Panc1 (cell line): ENCODE results near the gene RTL1. TPM values are rescaled to one million over a fixed set of nuclear protein-coding genes. Genes with fewer than 3 reads are reported as not detected.

Experiments used
- ATAC-seq: fragments of 200-7000 bp; cut with Tn5 transposase; 2 replicates; pipeline ENCODE4 v1.9.1; 2020; ENCODE audit warnings: mild to moderate bottlenecking, moderate library complexity
- BruUV-seq: library from RNA; stranded (reverse); fragments of 400-500 nt; replicated peaks from 2 replicates; lab custom pipeline; 2021; lab: Mats Ljungman, UMichigan
- CTCF ChIA-PET: fragments of 300-600 bp; sonication (Branson Sonifier 250); formaldehyde crosslinking; loops from one replicate; lab custom pipeline; 2022; ENCODE audit warnings: antibody characterized with exemption; lab: Charles Lee
- POLR2A ChIA-PET: fragments of 300-600 bp; sonication (Branson Sonifier 250); formaldehyde crosslinking; loops from one replicate; lab custom pipeline; 2022; ENCODE audit warnings: antibody characterized with exemption; lab: Charles Lee
- DNase-seq: peaks from one replicate; pipeline ENCODE4 v3.0.0-alpha.2; 2010; ENCODE audit warnings: low read depth, low spot score
- H3K27ac ChIP-seq: 2 replicates; pipeline ENCODE4 v1.5.1; 2011; ENCODE audit warnings: mild to moderate bottlenecking, low read length, inconsistent platforms
- H3K27me3 ChIP-seq: fragments of 200-500 bp; sonication (Bioruptor generic); 2 replicates; pipeline ENCODE4 v1.6.0; 2014; ENCODE audit warnings: low read length, inconsistent platforms; ENCODE audit not compliant: control insufficient read depth, insufficient read depth
- H3K36me3 ChIP-seq: fragments of 200-500 bp; sonication (Bioruptor generic); 2 replicates; pipeline ENCODE4 v1.5.1; 2014; ENCODE audit warnings: inconsistent platforms, mild to moderate bottlenecking, low read length, moderate library complexity; ENCODE audit not compliant: control insufficient read depth, insufficient read depth
- H3K4me1 ChIP-seq: 2 replicates; pipeline ENCODE4 v1.5.1; 2011; ENCODE audit warnings: inconsistent platforms, mild to moderate bottlenecking, low read length, moderate library complexity; ENCODE audit not compliant: control insufficient read depth, insufficient read depth
- H3K4me3 ChIP-seq, 2 experiments: 2 replicates each; pipeline ENCODE4 v1.5.1; 2011 to 2012; ENCODE audit warnings: low read depth in 2 of 2, low read length in 2 of 2, mild to moderate bottlenecking in 2 of 2, inconsistent platforms in 1 of 2, moderate library complexity in 1 of 2
- H3K9me3 ChIP-seq: fragments of 200-500 bp; sonication (Bioruptor generic); 2 replicates; pipeline ENCODE4 v1.5.1; 2014; ENCODE audit warnings: low read depth, mild to moderate bottlenecking, inconsistent platforms, low read length, moderate library complexity; ENCODE audit not compliant: control insufficient read depth, insufficient read depth
- CTCF ChIP-seq: fragments of 450-650 bp; IDR thresholded peaks from 2 replicates; pipeline ENCODE4 v1.5.1; 2017; ENCODE audit warnings: mild to moderate bottlenecking
- POLR2AphosphoS5 ChIP-seq: IDR thresholded peaks from 2 replicates; pipeline ENCODE4 v1.6.1; 2012; ENCODE audit warnings: mild to moderate bottlenecking, low read depth, low read length, moderate library complexity
- REST ChIP-seq, 2 experiments: IDR thresholded peaks; 2 replicates each; pipeline ENCODE4 v1.6.1; 2011 to 2012; ENCODE audit warnings: low read depth in 2 of 2, control low read depth in 1 of 2, low read length in 1 of 2, mild to moderate bottlenecking in 1 of 2, moderate library complexity in 1 of 2; ENCODE audit not compliant: insufficient read depth in 1 of 2
- SIN3A ChIP-seq: IDR thresholded peaks from 2 replicates; pipeline ENCODE4 v1.6.1; 2012; ENCODE audit warnings: low read depth, mild to moderate bottlenecking, low read length, moderate library complexity, borderline replicate concordance; ENCODE audit not compliant: insufficient read depth
- TCF7L2 ChIP-seq: IDR thresholded peaks from 2 replicates; pipeline ENCODE4 v1.6.1; 2011; ENCODE audit warnings: mild to moderate bottlenecking, low read depth, low read length, inconsistent platforms
- in situ Hi-C: cut with HindIII; loops from 2 replicates; pipeline ENCODE4 v1.10.0; 2016; ENCODE audit warnings: low sequenced_read_pairs, low pct_unique_long_range_greater_than_20kb
- intact Hi-C: fragments of 100-400 bp; cut with micrococcal nuclease; formaldehyde crosslinking; loops from one replicate; pipeline ENCODE4 v1.10.0; 2022; ENCODE audit not compliant: unreplicated experiment
- total RNA-seq: library from RNA; stranded (reverse); gene quantifications from one replicate; pipeline ENCODE4 v1.2.1, GENCODE V29; 2021; ENCODE audit not compliant: unreplicated experiment

The RTL1 gene
- total RNA-seq, 1 experiment from 2014 or later: not detected

GRCh38 chr14:100910888-100911664, 7.6 kb upstream of the RTL1 start:
- ChIA-PET CTCF (no interaction called here), POLR2A (no interaction called here)
- no peaks in the 10 kb centered on the region; the same call in 1 of the 2 replicates for H3K4me1 ChIP-seq
- ATAC-seq (no peak), DNase-seq (no peak)
- H3K4me3 ChIP-seq: no peak overlapping the region
- no peaks in the 10 kb centered on the region for H3K9me3 ChIP-seq
- H3K27ac ChIP-seq: no peak overlapping the region
- H3K36me3 ChIP-seq: no peaks in the 10 kb centered on the region; the same call in 1 of the 2 replicates
- H3K27me3 ChIP-seq: no peaks in the 10 kb centered on the region
- intact Hi-C loops: no loop called here
- TF ChIP-seq TCF7L2 (no peak), SIN3A (no peak), CTCF (no peak), REST (IDR thresholded peaks at IDR 0.05; ENCODE audit: insufficient read depth in 1 of 2, low read depth in 2 of 2, low read length in 1 of 2) (no peak), POLR2AphosphoS5 (no peak)
- BruUV-seq: no TSS peak
- in situ Hi-C loops: no loop called here

GRCh38 chr14:100909439-100909838, 5.9 kb upstream of the RTL1 start:
- ATAC-seq (no peak), DNase-seq (no peak)
- intact Hi-C loops (no loop called here), in situ Hi-C loops (no loop called here)
- Histone ChIP-seq H3K27me3 (no peaks in the 10 kb centered on the region), H3K4me3 (no peak overlapping the region), H3K4me1 (no peaks in the 10 kb centered on the region; the same call in 1 of the 2 replicates), H3K36me3 (no peaks in the 10 kb centered on the region; the same call in 1 of the 2 replicates), H3K27ac (no peak overlapping the region), H3K9me3 (no peaks in the 10 kb centered on the region)
- BruUV-seq: no TSS peak
- POLR2A ChIA-PET: no interaction called here
- CTCF ChIA-PET: no interaction called here
- TF ChIP-seq REST (IDR thresholded peaks at IDR 0.05; ENCODE audit: insufficient read depth in 1 of 2, low read depth in 2 of 2, low read length in 1 of 2): no peak
- no peak for TF ChIP-seq POLR2AphosphoS5
- TF ChIP-seq CTCF: no peak
- no peak for TF ChIP-seq SIN3A
- TF ChIP-seq TCF7L2: no peak
